ENCODE data around the gene ADAM12. TPM values are rescaled to one million over a fixed set of nuclear protein-coding genes. Genes with fewer than 3 reads are reported as not detected.

Gene ADAM12
- total RNA-seq, 2 donors from 2014 or later, result 0.14 to 1.9 TPM

GRCh38 chr10:126092366-126093215 lies 295.7 kb downstream of the ADAM12 start:
- Histone ChIP-seq H3K27me3 (replicated peaks; ENCODE audit: insufficient read depth) (no peaks in the 10 kb centered on the region), H3K4me1 (replicated peaks) (no peaks in the 10 kb centered on the region), H3K36me3 (no peaks in the 10 kb centered on the region), H3K4me3 (no peak overlapping the region), H3K9me3 (no peaks in the 10 kb centered on the region), H3K27ac (no peak overlapping the region)
- intact Hi-C loops (cut with DNase I), result no loop called here
- WGBS, result 97% methylated on average over 7 of the region's 7 CpGs
- no peak for TF ChIP-seq POLR2AphosphoS5 (IDR thresholded peaks at IDR 0.05)
- no peak for TF ChIP-seq POLR2A (IDR thresholded peaks at IDR 0.05)
- TF ChIP-seq, protein P1, sequence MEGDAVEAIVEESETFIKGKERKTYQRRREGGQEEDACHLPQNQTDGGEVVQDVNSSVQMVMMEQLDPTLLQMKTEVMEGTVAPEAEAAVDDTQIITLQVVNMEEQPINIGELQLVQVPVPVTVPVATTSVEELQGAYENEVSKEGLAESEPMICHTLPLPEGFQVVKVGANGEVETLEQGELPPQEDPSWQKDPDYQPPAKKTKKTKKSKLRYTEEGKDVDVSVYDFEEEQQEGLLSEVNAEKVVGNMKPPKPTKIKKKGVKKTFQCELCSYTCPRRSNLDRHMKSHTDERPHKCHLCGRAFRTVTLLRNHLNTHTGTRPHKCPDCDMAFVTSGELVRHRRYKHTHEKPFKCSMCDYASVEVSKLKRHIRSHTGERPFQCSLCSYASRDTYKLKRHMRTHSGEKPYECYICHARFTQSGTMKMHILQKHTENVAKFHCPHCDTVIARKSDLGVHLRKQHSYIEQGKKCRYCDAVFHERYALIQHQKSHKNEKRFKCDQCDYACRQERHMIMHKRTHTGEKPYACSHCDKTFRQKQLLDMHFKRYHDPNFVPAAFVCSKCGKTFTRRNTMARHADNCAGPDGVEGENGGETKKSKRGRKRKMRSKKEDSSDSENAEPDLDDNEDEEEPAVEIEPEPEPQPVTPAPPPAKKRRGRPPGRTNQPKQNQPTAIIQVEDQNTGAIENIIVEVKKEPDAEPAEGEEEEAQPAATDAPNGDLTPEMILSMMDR (IDR thresholded peaks at IDR 0.05), result no peak
- no peak for DNase-seq (ENCODE audit: low spot score)

- DNase-seq (ENCODE audit: low spot score), result no peak
- no peak overlapping the region for H3K4me3 ChIP-seq
- 71% methylated on average over 10 of the region's 10 CpGs for WGBS
- H3K36me3 ChIP-seq, result no peaks in the 10 kb centered on the region
- H3K27ac ChIP-seq, result no peak overlapping the region
- no peaks in the 10 kb centered on the region for H3K9me3 ChIP-seq
- no peaks in the 10 kb centered on the region for H3K27me3 ChIP-seq (replicated peaks; ENCODE audit: insufficient read depth)
- no peaks in the 10 kb centered on the region for H3K4me1 ChIP-seq (replicated peaks)
- no peak for TF ChIP-seq POLR2A (IDR thresholded peaks at IDR 0.05)
- no peak for TF ChIP-seq POLR2AphosphoS5 (IDR thresholded peaks at IDR 0.05)
- TF ChIP-seq, protein P1 (IDR thresholded peaks at IDR 0.05), result no peak
- intact Hi-C loops (cut with DNase I), result no loop called here
Observed at GRCh38 chr10:126090911-126091728, 297.2 kb downstream of the ADAM12 start.

GRCh38 chr10:126090443-126090842 lies 297.8 kb downstream of the ADAM12 start:
- no peak for DNase-seq (ENCODE audit: low spot score)
- TF ChIP-seq POLR2A (IDR thresholded peaks at IDR 0.05) (no peak), POLR2AphosphoS5 (IDR thresholded peaks at IDR 0.05) (no peak)
- TF ChIP-seq, protein P1 (IDR thresholded peaks at IDR 0.05), result no peak
- H3K9me3 ChIP-seq, result no peaks in the 10 kb centered on the region
- H3K27ac ChIP-seq, result no peak overlapping the region
- intact Hi-C loops (cut with DNase I), result no loop called here
- WGBS, result 92% methylated on average over 1 of the region's 1 CpG
- no peak overlapping the region for H3K4me3 ChIP-seq
- no peaks in the 10 kb centered on the region for H3K36me3 ChIP-seq
- no peaks in the 10 kb centered on the region for H3K27me3 ChIP-seq (replicated peaks; ENCODE audit: insufficient read depth)
- no peaks in the 10 kb centered on the region for H3K4me1 ChIP-seq (replicated peaks)

GRCh38 chr10:126087796-126088505 lies 300.3 kb downstream of the ADAM12 start:
- no peak overlapping the region for H3K4me3 ChIP-seq
- H3K27me3 ChIP-seq (replicated peaks; ENCODE audit: insufficient read depth), result no peaks in the 10 kb centered on the region
- H3K9me3 ChIP-seq, result no peaks in the 10 kb centered on the region
- TF ChIP-seq POLR2AphosphoS5 (IDR thresholded peaks at IDR 0.05), result no peak
- TF ChIP-seq, protein P1 (IDR thresholded peaks at IDR 0.05), result no peak
- DNase-seq (ENCODE audit: low spot score), result no peak
- 84% methylated on average over 11 of the region's 11 CpGs for WGBS
- intact Hi-C loops (cut with DNase I), result no loop called here
- no peaks in the 10 kb centered on the region for H3K36me3 ChIP-seq
- H3K4me1 ChIP-seq (replicated peaks), result no peaks in the 10 kb centered on the region
- H3K27ac ChIP-seq, result no peak overlapping the region

Measured in prostate gland (tissue), 2 donors.